H1 (cell line): ENCODE data around the gene DNTT. TPM values are rescaled to one million over a fixed set of nuclear protein-coding genes. Genes with fewer than 3 reads are reported as not detected.
A peak's percentile ranks its signal among the peaks of the same experiment; 100 is the strongest.

ENCODE experiments used
- CTCF ChIA-PET: fragments of 300-600 bp; sonication (Branson Sonifier 250); formaldehyde crosslinking; loops from one replicate; lab custom pipeline; 2021; ENCODE audit not compliant: partially characterized antibody; lab: Charles Lee
- POLR2A ChIA-PET: fragments of 300-600 bp; sonication (Branson Sonifier 250); formaldehyde crosslinking; loops from one replicate; lab custom pipeline; 2021; ENCODE audit warnings: inconsistent platforms; ENCODE audit not compliant: partially characterized antibody; lab: Charles Lee
- DNase-seq, 2 experiments: peaks; one replicate each; pipeline versions ENCODE4 v3.0.0 to v3.0.0-alpha.2; 2010 to 2022; ENCODE audit warnings: low spot score in 2 of 2, low read depth in 1 of 2, mixed read lengths in 1 of 2
- FAIRE-seq: peaks from 2 replicates; lab custom pipeline; 2011; peaks lifted over from hg19 to GRCh38; lab: Jason Lieb, UNC
- H2AFZ ChIP-seq: 2 replicates; pipeline ENCODE4 v1.8.1; 2012; ENCODE audit warnings: low read length, inconsistent platforms
- H2AK5ac ChIP-seq: 2 replicates; pipeline ENCODE4 v1.6.1; 2013; ENCODE audit warnings: low read depth, low read length
- H2BK120ac ChIP-seq: replicated peaks from 2 replicates; pipeline ENCODE3; 2013; ENCODE audit warnings: low read depth, low read length, inconsistent platforms
- H2BK12ac ChIP-seq: 2 replicates; pipeline ENCODE4 v1.6.1; 2013; ENCODE audit warnings: low read depth, low read length
- H2BK15ac ChIP-seq: 2 replicates; pipeline ENCODE4 v1.6.1; 2013; ENCODE audit warnings: low read length
- H2BK20ac ChIP-seq: 2 replicates; pipeline ENCODE4 v1.6.1; 2013; ENCODE audit warnings: low read length
- H2BK5ac ChIP-seq: 2 replicates; pipeline ENCODE4 v1.6.1; 2013; ENCODE audit warnings: low read depth, low read length
- H3K14ac ChIP-seq: 2 replicates; pipeline ENCODE4 v1.6.1; 2013; ENCODE audit warnings: inconsistent platforms; ENCODE audit not compliant: insufficient read length
- H3K18ac ChIP-seq: 2 replicates; pipeline ENCODE4 v1.6.1; 2013; ENCODE audit warnings: low read length; ENCODE audit errors: extremely low read depth
- H3K23ac ChIP-seq: 2 replicates; pipeline ENCODE4 v1.6.1; 2013; ENCODE audit warnings: inconsistent platforms; ENCODE audit not compliant: insufficient read length
- H3K23me2 ChIP-seq: 2 replicates; pipeline ENCODE4 v1.6.1; 2013; ENCODE audit warnings: low read depth, low read length
- H3K27ac ChIP-seq: 2 replicates; pipeline ENCODE4 v1.6.1; 2011; ENCODE audit warnings: low read depth, low read length, inconsistent platforms
- H3K27me3 ChIP-seq, 4 experiments: replicated peaks in 1 of 4; 1 replicate in 1 of 4; 2 replicates in 3 of 4; pipeline versions ENCODE4 v1.6.1 to v1.8.1; 2011 to 2013; ENCODE audit warnings: low read length in 3 of 4, mild to moderate bottlenecking in 3 of 4, inconsistent platforms in 2 of 4, mixed read lengths in 2 of 4, moderate library complexity in 1 of 4; ENCODE audit not compliant: control insufficient read depth in 3 of 4, insufficient read depth in 3 of 4; ENCODE audit errors: extremely low read depth in 1 of 4
- H3K36me3 ChIP-seq, 4 experiments: 2 replicates each; pipeline versions ENCODE4 v1.6.1 to v1.8.1; 2011 to 2013; ENCODE audit warnings: mild to moderate bottlenecking in 4 of 4, low read length in 3 of 4, moderate library complexity in 2 of 4, control low read depth in 1 of 4, inconsistent platforms in 1 of 4; ENCODE audit not compliant: insufficient read depth in 4 of 4, control insufficient read depth in 2 of 4
- H3K4ac ChIP-seq: replicated peaks from 2 replicates; pipeline ENCODE3; 2013; ENCODE audit warnings: low read length, low read depth, mixed read lengths, inconsistent platforms; ENCODE audit not compliant: insufficient read length
- H3K4me1 ChIP-seq, 4 experiments: replicated peaks in 1 of 4; 1 replicate in 1 of 4; 2 replicates in 3 of 4; pipeline versions ENCODE4 v1.6.1 to v1.8.1; 2011 to 2013; ENCODE audit warnings: low read length in 3 of 4, inconsistent platforms in 2 of 4, mixed read lengths in 1 of 4; ENCODE audit not compliant: insufficient read depth in 4 of 4, control insufficient read depth in 3 of 4
- H3K4me2 ChIP-seq, 2 experiments: 2 replicates each; pipeline versions ENCODE4 v1.6.1 to v1.8.1; 2011 to 2013; ENCODE audit warnings: low read depth in 2 of 2, low read length in 2 of 2, control low read depth in 1 of 2, inconsistent platforms in 1 of 2, mild to moderate bottlenecking in 1 of 2; ENCODE audit not compliant: insufficient read depth in 1 of 2
- H3K4me3 ChIP-seq, 4 experiments: fragments of 200-600, 300-600 bp in 1 of 4; sonication (generic), shearing (Covaris generic), sonication (Bioruptor Twin) in 1 of 4; 2 replicates each; pipeline versions ENCODE4 v1.5.1 to v1.8.1; 2011 to 2016; ENCODE audit warnings: low read length in 4 of 4, low read depth in 3 of 4, control low read depth in 2 of 4, inconsistent platforms in 2 of 4, mild to moderate bottlenecking in 2 of 4, mixed read lengths in 1 of 4, moderate library complexity in 1 of 4; ENCODE audit not compliant: insufficient read depth in 2 of 4; ENCODE audit errors: extremely low read depth in 1 of 4
- H3K56ac ChIP-seq: replicated peaks from 2 replicates; pipeline ENCODE3; 2013; ENCODE audit warnings: low read depth, mild to moderate bottlenecking, mixed read lengths, low read length, inconsistent platforms; ENCODE audit not compliant: insufficient read length
- H3K79me1 ChIP-seq: 2 replicates; pipeline ENCODE4 v1.6.1; 2013; ENCODE audit warnings: low read depth, low read length, control low read depth
- H3K79me2 ChIP-seq, 2 experiments: 2 replicates each; pipeline versions ENCODE4 v1.6.1 to v1.8.1; 2012 to 2013; ENCODE audit warnings: low read length in 2 of 2, mild to moderate bottlenecking in 2 of 2, inconsistent platforms in 1 of 2; ENCODE audit not compliant: insufficient read depth in 2 of 2, control insufficient read depth in 1 of 2
- H3K9ac ChIP-seq, 4 experiments: replicated peaks in 1 of 4; 1 replicate in 1 of 4; 2 replicates in 3 of 4; pipeline versions ENCODE4 v1.6.1 to v1.8.1; 2011 to 2013; ENCODE audit warnings: low read depth in 3 of 4, low read length in 3 of 4, control low read depth in 2 of 4, mild to moderate bottlenecking in 2 of 4, moderate library complexity in 2 of 4, inconsistent platforms in 1 of 4; ENCODE audit errors: extremely low read depth in 1 of 4
- H3K9me3 ChIP-seq, 2 experiments: 2 replicates each; pipeline versions ENCODE4 v1.6.1 to v1.8.1; 2012 to 2013; ENCODE audit warnings: mild to moderate bottlenecking in 2 of 2, moderate library complexity in 2 of 2, control low read depth in 1 of 2, inconsistent platforms in 1 of 2, low read depth in 1 of 2, low read length in 1 of 2, mixed read lengths in 1 of 2; ENCODE audit not compliant: insufficient read depth in 2 of 2
- H4K20me1 ChIP-seq, 2 experiments: replicated peaks in 1 of 2; 2 replicates each; pipeline versions ENCODE3 to v1.8.1; 2011 to 2013; ENCODE audit warnings: inconsistent platforms in 2 of 2, low read length in 2 of 2, mild to moderate bottlenecking in 1 of 2; ENCODE audit not compliant: insufficient read depth in 2 of 2, control insufficient read depth in 1 of 2
- H4K5ac ChIP-seq: 2 replicates; pipeline ENCODE4 v1.6.1; 2013; ENCODE audit warnings: low read length, low read depth, mixed read lengths, inconsistent platforms; ENCODE audit not compliant: insufficient read length
- H4K8ac ChIP-seq: 2 replicates; pipeline ENCODE4 v1.8.0; 2013; ENCODE audit warnings: mild to moderate bottlenecking, moderate library complexity, low read length, inconsistent platforms; ENCODE audit not compliant: insufficient read depth; ENCODE audit errors: extremely low read depth
- H4K91ac ChIP-seq: replicated peaks from 2 replicates; pipeline ENCODE3; 2013; ENCODE audit warnings: low read length, mixed read lengths, inconsistent platforms; ENCODE audit not compliant: insufficient read length
- ATF3 ChIP-seq: IDR thresholded peaks from 2 replicates; pipeline ENCODE4 v1.6.1; 2011; ENCODE audit warnings: low read depth, mild to moderate bottlenecking, low read length; ENCODE audit not compliant: insufficient read depth
- BACH1 ChIP-seq: IDR thresholded peaks from 2 replicates; pipeline ENCODE4 v1.6.1; 2012; ENCODE audit warnings: low read length, improper control_type of control experiment
- BCL11A ChIP-seq, 2 experiments: IDR thresholded peaks; one replicate each; pipeline ENCODE4 v1.6.1; 2011; ENCODE audit warnings: low read depth in 2 of 2, low read length in 2 of 2, mild to moderate bottlenecking in 2 of 2
- CHD1 ChIP-seq: IDR thresholded peaks from 2 replicates; pipeline ENCODE4 v1.6.1; 2012; ENCODE audit warnings: low read depth, low read length, improper control_type of control experiment
- KDM4A ChIP-seq: IDR thresholded peaks from one replicate; pipeline ENCODE4 v1.7.1; 2012; ENCODE audit warnings: low read depth, mild to moderate bottlenecking, moderate library complexity, low read length, inconsistent platforms; ENCODE audit not compliant: severe bottlenecking
- MAX ChIP-seq: IDR thresholded peaks from 2 replicates; pipeline ENCODE4 v1.6.1; 2012; ENCODE audit warnings: inconsistent platforms
- NANOG ChIP-seq: IDR thresholded peaks from 2 replicates; pipeline ENCODE4 v1.6.1; 2011; ENCODE audit warnings: low read length, low read depth, mild to moderate bottlenecking, inconsistent platforms; ENCODE audit not compliant: insufficient read depth, poor library complexity, severe bottlenecking
- SIN3A ChIP-seq, 2 experiments: IDR thresholded peaks in 1 of 2; conservative IDR thresholded peaks in 1 of 2; 2 replicates each; pipeline ENCODE4 v1.6.1; 2011 to 2012; ENCODE audit warnings: low read length in 2 of 2, improper control_type of control experiment in 1 of 2, low read depth in 1 of 2, mild to moderate bottlenecking in 1 of 2
- SP1 ChIP-seq: IDR thresholded peaks from 2 replicates; pipeline ENCODE4 v1.6.1; 2011; ENCODE audit warnings: low read depth, low read length
- WGBS, 2 experiments: shearing (Covaris generic) in 1 of 2; methylation state at CpG; one replicate each; pipeline versions ENCODE4 v1.1.6 to v1.1.7; 2013 to 2015; ENCODE audit warnings: low lambda C conversion rate in 2 of 2, mixed read lengths in 2 of 2, inconsistent platforms in 1 of 2, low coverage in 1 of 2, missing lambda C conversion rate in 1 of 2; ENCODE audit not compliant: insufficient replicate concordance in 2 of 2, insufficient coverage in 1 of 2, insufficient read length in 1 of 2; ENCODE audit errors: extremely low coverage in 1 of 2, missing lambda C conversion rate in 1 of 2; 5-methylcytosine and 5-hydroxymethylcytosine counted together
- polyA plus RNA-seq, 7 experiments: library from polyadenylated mRNA; depleted of rRNA in 3 of 7; stranded (reverse) in 5 of 7; unstranded in 2 of 7; fragments of >200 nt in 5 of 7; fragments of 200-250 nt in 2 of 7; gene quantifications; 1 replicate in 5 of 7; 2 replicates in 1 of 7; 4 replicates in 1 of 7; pipeline versions ENCODE4 v1.2.1 to v1.2.3, GENCODE V29; 2011 to 2013; ENCODE audit warnings: missing spikeins in 2 of 7, mixed read lengths in 2 of 7
- total RNA-seq: library from RNA; stranded (reverse); fragmentation: NEBNext Ultra II Directional; extraction: Animal tissue kit (Norgen Biotek cat#: 25700); gene quantifications from 2 replicates; pipeline ENCODE4 v1.2.1, GENCODE V29; 2021

Gene DNTT
- total and polyA plus RNA-seq, 2 of the 8 experiments (the other 6 are each of a cell fraction or from before 2014, with no cell fraction given) = not detected

GRCh38 chr10:96374985-96375830, 71.0 kb downstream of the DNTT start:
- H3K4ac ChIP-seq = peak overlapping the region; percentile 96
- no peak overlapping the region for H3K14ac ChIP-seq
- H3K79me1 ChIP-seq = no peaks in the 10 kb centered on the region
- ChIA-PET POLR2A (interaction anchor here (1.1 to 1.7 kb wide), 2 partner anchors 74 to 138 kb away, joined by 3 to 4 read pairs; partner anchors contain the start of gene TLL2), CTCF (interaction anchor here (0.6 to 12.6 kb wide), 61 partner anchors 9 to 860 kb away, joined by 3 to 197 read pairs (median 4); partner anchors contain the start of genes OPALIN and TLL2)
- DNase-seq (peak; percentile 80 to 93), FAIRE-seq (peak; percentile 99)
- peaks cover 0 to 13% (median 7%) of the 10 kb centered on the region in 4 experiments; a peak in 6 of 7 replicates for H3K4me1 ChIP-seq
- H3K4me3 ChIP-seq = peak overlapping the region; percentile 30 to 56 (median 47); a peak in 7 of 8 replicates
- H4K5ac ChIP-seq = peak overlapping the region; percentile 8
- no peak overlapping the region for H2AK5ac ChIP-seq
- H4K8ac ChIP-seq = 0 out of 2 replicates have a peak overlapping the region, but pooled peaks have one; percentile 21
- H3K79me2 ChIP-seq = no peaks in the 10 kb centered on the region
- H2AFZ ChIP-seq = peak overlapping the region; percentile 89
- H4K91ac ChIP-seq = peak overlapping the region; percentile 76
- H3K27me3 ChIP-seq = peaks cover 0 to 3% (median 1%) of the 10 kb centered on the region in 4 experiments; a peak in 3 of 7 replicates
- peak overlapping the region; percentile 48; the same call in 1 of the 2 replicates for H2BK5ac ChIP-seq
- peak overlapping the region; percentile 93; the same call in 1 of the 2 replicates for H2BK12ac ChIP-seq
- no peaks in the 10 kb centered on the region for H4K20me1 ChIP-seq
- H3K36me3 ChIP-seq = no peaks in the 10 kb centered on the region
- peak overlapping the region; percentile 26 for H2BK120ac ChIP-seq
- H3K18ac ChIP-seq = peak overlapping the region; percentile 60; the same call in 1 of the 2 replicates
- H2BK20ac ChIP-seq = peak overlapping the region; percentile 80; the same call in 1 of the 2 replicates
- peak overlapping the region; percentile 99; the same call in 1 of the 2 replicates for H2BK15ac ChIP-seq
- no peaks in the 10 kb centered on the region for H3K9me3 ChIP-seq
- no peak overlapping the region for H3K23ac ChIP-seq
- peak overlapping the region; percentile 69 to 85 for H3K4me2 ChIP-seq
- WGBS, 2 experiments = 11% methylated on average over 28 of the region's 36 CpGs; no CpG with 5 or more reads in 1 of the 2 experiments
- H3K23me2 ChIP-seq = peaks cover 4% of the 10 kb centered on the region
- H3K56ac ChIP-seq = peak overlapping the region; percentile 14
- peak overlapping the region in 1 of 4 experiments; percentile 7; a peak in 1 of 7 replicates for H3K9ac ChIP-seq
- no peak overlapping the region for H3K27ac ChIP-seq
- TF ChIP-seq ATF3 = no peak
- peak; percentile 84 for TF ChIP-seq MAX
- TF ChIP-seq SP1 = no peak
- TF ChIP-seq KDM4A = peak; percentile 87
- no peak for TF ChIP-seq NANOG
- no peak for TF ChIP-seq CHD1
- TF ChIP-seq SIN3A (conservative IDR thresholded peaks at IDR 0.05 in 1 of 2, IDR thresholded peaks at IDR 0.05 in 1 of 2; ENCODE audit: low read depth in 1 of 2, low read length in 2 of 2) = peak; percentile 27 to 62; a peak in 2 of 4 replicates
- TF ChIP-seq BACH1 = no peak
- TF ChIP-seq BCL11A (IDR thresholded peaks at IDR 0.05; ENCODE audit: low read depth in 2 of 2, low read length in 2 of 2) = no peak
